WERI-Rb-1 (cell line): ENCODE measurements around the gene ID1.
A peak's percentile ranks its signal among the peaks of the same experiment; 100 is the strongest.

Source experiments
- DNase-seq: peaks from one replicate; pipeline ENCODE4 v3.0.0-alpha.2; 2020
- H3K27ac ChIP-seq: fragments of 250-450 bp; sonication (Bioruptor Pico); 2 replicates; pipeline ENCODE4 v1.5.1; 2020; ENCODE audit warnings: mild to moderate bottlenecking, moderate library complexity
- H3K27me3 ChIP-seq: fragments of 250-450 bp; sonication (Bioruptor Pico); 2 replicates; pipeline ENCODE4 v1.5.1; 2021; ENCODE audit warnings: mild to moderate bottlenecking, low read depth, moderate library complexity; ENCODE audit not compliant: insufficient read depth, severe bottlenecking
- H3K36me3 ChIP-seq: fragments of 250-450 bp; sonication (Bioruptor Pico); 2 replicates; pipeline ENCODE4 v1.5.1; 2020; ENCODE audit warnings: mild to moderate bottlenecking, moderate library complexity
- H3K4me3 ChIP-seq: 2 replicates; pipeline ENCODE4 v1.5.1; 2011; ENCODE audit warnings: low read depth, mild to moderate bottlenecking, control low read depth, low read length
- H3K9me3 ChIP-seq: fragments of 250-450 bp; sonication (Bioruptor Pico); 2 replicates; pipeline ENCODE4 v1.5.1; 2021; ENCODE audit warnings: mild to moderate bottlenecking, moderate library complexity; ENCODE audit not compliant: severe bottlenecking
- TF ChIP-seq, protein P1 (sequence below): IDR thresholded peaks from 2 replicates; pipeline ENCODE4 v1.5.1; 2011; ENCODE audit warnings: low read depth, mild to moderate bottlenecking, control low read depth, inconsistent platforms, low read length

Gene ID1

DNA sequence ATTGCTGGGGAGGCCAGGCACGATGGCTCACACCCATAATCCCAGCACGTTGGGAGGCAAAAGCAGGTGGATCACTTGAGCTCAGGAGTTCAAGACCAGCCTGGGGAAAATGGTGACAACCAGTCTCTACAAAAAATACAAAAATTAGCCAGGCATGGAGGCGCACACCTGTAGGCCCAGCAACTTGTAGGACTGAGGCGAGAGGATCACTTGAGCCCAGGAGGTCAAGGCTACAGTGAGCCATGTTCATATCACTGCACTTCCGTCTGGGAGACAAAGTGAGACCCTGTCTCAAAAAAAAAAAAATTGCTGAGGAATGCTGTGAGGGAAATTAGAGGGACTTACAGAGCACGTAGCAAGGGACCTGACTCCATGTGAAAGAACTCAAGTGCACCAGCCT, 40.8 kb upstream of the ID1 start:
- Histone ChIP-seq H3K4me3 (no peak overlapping the region), H3K27ac (no peak overlapping the region), H3K27me3 (no peaks in the 10 kb centered on the region), H3K9me3 (no peaks in the 10 kb centered on the region), H3K36me3 (peaks cover 75% of the 10 kb centered on the region)
- TF ChIP-seq, protein P1, sequence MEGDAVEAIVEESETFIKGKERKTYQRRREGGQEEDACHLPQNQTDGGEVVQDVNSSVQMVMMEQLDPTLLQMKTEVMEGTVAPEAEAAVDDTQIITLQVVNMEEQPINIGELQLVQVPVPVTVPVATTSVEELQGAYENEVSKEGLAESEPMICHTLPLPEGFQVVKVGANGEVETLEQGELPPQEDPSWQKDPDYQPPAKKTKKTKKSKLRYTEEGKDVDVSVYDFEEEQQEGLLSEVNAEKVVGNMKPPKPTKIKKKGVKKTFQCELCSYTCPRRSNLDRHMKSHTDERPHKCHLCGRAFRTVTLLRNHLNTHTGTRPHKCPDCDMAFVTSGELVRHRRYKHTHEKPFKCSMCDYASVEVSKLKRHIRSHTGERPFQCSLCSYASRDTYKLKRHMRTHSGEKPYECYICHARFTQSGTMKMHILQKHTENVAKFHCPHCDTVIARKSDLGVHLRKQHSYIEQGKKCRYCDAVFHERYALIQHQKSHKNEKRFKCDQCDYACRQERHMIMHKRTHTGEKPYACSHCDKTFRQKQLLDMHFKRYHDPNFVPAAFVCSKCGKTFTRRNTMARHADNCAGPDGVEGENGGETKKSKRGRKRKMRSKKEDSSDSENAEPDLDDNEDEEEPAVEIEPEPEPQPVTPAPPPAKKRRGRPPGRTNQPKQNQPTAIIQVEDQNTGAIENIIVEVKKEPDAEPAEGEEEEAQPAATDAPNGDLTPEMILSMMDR = no peak
- no peak for DNase-seq

DNA sequence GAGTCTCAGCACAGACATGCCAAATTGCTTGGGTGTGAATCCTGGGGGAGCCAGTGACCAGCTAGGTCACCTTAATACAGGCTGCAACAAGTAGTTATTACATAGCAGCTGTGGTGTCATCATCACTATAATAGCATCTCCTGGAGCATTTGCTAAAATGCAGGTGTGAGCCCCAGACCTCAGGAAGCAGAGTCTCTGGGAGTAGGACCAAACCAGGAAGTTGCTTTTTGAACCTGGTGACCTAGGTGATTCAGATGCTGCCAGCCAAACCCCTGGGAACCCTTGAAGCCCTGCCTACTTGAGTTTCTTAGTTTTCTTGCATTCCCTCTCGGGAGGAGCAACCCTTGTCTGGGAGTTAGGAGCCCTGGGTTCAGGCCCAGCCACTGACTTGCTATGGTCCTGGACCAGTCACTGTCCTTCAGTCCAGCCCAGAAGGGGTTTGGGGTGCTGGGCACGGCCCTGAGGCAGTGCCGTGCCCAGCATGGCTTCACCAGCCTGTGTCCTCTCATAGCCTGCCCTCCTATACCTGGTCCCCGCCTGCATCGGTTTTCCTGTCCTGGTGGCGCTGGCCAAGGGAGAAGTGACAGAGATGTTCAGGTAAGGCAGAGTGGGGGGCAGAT, 39.3 kb upstream of the ID1 start:
- peak overlapping the region; percentile 75; the same call in 1 of the 2 replicates for H3K27ac ChIP-seq
- H3K27me3 ChIP-seq = no peaks in the 10 kb centered on the region
- DNase-seq = no peak
- H3K4me3 ChIP-seq = no peak overlapping the region
- H3K36me3 ChIP-seq = peaks cover 76% of the 10 kb centered on the region
- TF ChIP-seq, protein P1 = no peak
- no peaks in the 10 kb centered on the region for H3K9me3 ChIP-seq

DNA sequence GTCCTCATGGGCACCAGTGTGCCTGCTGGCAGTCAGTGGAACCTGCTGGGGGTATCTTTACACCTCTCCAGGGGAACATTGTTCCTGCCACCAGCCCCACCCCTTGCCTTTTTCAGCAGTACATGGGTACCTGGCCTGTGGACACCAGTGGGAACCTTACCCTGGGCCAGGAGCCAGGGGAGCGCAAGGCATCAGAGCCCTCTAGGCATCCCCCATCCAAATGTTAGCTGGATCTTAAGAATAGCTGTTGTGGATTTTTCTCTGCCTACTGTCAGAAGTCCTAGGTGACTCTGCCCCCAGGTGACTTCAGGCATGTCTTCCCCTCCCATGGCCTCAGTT, 38.8 kb upstream of the ID1 start:
- TF ChIP-seq, protein P1 = no peak
- H3K36me3 ChIP-seq = peaks cover 77% of the 10 kb centered on the region
- H3K27me3 ChIP-seq = no peaks in the 10 kb centered on the region
- H3K27ac ChIP-seq = peak overlapping the region; percentile 75
- DNase-seq = no peak
- no peaks in the 10 kb centered on the region for H3K9me3 ChIP-seq
- H3K4me3 ChIP-seq = no peak overlapping the region

DNA sequence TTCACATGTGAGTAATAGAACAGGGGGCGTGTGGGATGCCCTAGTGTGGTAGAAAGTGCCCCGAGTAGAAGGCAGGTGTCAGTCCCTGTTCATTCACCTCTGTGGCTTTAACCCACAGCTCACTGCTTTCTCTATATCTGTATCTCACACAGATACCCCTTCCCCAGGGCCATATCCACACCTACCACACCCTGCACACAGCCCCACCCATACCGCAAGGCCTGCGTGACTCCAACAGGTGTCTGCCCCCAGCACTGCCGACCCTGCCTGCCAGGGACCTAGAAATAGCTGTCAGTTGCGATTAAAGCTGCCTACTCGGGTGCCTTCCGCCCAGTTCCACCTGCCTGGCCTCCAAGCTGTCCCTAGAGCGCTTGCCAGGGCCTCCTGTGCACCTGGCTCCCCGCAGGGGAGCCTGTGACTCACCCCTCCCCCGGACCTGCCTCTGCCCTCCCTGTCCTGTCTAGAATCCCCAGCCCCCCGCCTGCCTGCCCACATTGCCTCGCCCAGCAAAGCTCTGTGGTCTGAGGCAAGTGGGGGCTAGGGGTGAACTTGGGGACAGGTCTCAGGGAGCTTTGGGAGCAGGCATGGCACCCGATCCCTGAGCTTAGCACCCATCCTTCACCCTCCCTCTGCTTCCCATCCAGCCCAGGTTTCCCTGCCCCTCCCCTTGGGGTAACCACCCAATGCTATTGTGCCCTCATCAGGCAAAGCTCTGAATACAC, 38.3 kb upstream of the ID1 start:
- Histone ChIP-seq H3K36me3 (peaks cover 73% of the 10 kb centered on the region), H3K9me3 (no peaks in the 10 kb centered on the region), H3K4me3 (no peak overlapping the region), H3K27me3 (no peaks in the 10 kb centered on the region), H3K27ac (peak overlapping the region; percentile 75)
- peak; percentile 81 for DNase-seq
- TF ChIP-seq, protein P1 = 0 out of 2 replicates have a peak, but pooled peaks have one; percentile 7

DNA sequence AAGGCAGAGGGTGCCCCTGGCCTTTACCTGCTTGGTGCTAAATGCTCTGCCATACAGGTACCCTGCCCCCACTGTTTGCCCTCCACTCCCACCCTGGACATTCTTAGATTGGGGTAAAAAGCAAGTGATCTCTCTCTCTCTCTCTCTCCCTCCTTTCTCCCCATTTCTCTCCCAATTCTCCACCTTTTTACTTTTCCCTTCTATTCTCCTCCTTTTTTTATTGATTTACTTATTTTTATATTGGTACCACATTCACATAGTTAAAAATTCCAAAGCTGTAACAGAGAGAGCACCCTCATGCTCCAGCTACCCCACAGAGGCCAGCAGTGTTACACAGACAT, 37.7 kb upstream of the ID1 start:
- no peaks in the 10 kb centered on the region for H3K27me3 ChIP-seq
- TF ChIP-seq, protein P1 = no peak
- H3K4me3 ChIP-seq = no peak overlapping the region
- H3K36me3 ChIP-seq = peaks cover 68% of the 10 kb centered on the region
- H3K9me3 ChIP-seq = no peaks in the 10 kb centered on the region
- no peak for DNase-seq
- peak overlapping the region; percentile 75 for H3K27ac ChIP-seq
